ENCODE results near the gene CCDC13.

DNA sequence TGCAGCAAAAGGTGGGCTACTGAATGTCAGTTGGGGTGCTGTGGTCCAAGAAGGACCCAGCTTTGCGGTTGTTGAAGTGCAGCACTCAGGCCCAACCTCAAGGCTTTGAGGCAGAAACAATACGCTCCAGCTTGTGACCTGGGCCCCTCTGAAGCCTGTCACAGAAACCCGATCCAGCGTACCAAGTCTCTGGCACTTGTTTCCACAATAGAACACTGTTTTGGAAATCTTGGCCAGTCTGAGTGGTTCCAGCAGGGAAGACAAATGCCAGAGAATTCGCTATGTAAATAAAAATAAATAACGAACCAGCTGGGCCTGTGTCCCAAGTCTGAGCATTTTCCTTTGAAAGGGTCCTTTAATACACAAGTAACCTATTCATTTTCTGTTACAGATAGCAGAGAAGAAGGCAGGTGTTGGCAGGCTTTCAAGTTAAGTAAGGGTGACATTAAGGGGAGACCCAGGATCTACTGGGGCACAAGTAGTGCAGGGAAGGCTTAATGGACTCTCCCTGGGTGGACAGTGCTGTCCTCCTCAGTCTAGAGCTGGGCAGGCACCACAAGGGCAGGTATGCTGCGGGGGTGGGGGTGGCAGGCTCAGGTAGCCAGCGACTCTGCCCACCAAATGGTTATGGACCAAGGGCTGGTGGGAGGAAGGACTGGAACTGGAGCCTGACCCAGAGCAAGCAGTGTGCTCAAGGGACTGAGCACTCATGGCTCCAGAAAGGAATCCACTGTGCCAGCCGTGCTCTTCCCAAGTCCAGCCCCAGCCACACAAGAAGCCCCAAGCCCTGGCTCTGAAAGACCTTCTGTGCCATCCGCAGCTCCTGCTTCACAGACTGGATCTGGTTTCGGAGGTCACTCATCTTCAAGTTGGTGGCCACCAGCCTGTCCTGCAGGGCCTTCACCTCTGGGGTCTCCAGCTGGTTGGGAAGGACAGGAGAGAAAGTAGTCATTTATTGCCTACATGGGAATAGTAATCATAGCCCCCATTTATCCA, 26.3 kb downstream of the CCDC13 start:
- TF ChIP-seq, protein P1, sequence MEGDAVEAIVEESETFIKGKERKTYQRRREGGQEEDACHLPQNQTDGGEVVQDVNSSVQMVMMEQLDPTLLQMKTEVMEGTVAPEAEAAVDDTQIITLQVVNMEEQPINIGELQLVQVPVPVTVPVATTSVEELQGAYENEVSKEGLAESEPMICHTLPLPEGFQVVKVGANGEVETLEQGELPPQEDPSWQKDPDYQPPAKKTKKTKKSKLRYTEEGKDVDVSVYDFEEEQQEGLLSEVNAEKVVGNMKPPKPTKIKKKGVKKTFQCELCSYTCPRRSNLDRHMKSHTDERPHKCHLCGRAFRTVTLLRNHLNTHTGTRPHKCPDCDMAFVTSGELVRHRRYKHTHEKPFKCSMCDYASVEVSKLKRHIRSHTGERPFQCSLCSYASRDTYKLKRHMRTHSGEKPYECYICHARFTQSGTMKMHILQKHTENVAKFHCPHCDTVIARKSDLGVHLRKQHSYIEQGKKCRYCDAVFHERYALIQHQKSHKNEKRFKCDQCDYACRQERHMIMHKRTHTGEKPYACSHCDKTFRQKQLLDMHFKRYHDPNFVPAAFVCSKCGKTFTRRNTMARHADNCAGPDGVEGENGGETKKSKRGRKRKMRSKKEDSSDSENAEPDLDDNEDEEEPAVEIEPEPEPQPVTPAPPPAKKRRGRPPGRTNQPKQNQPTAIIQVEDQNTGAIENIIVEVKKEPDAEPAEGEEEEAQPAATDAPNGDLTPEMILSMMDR (IDR thresholded peaks at IDR 0.05) = no peak
- no peak for TF ChIP-seq POLR2A (IDR thresholded peaks at IDR 0.05)
